K562 (cell line): ENCODE data around the gene SMIM29. TPM values are rescaled to one million over a fixed set of nuclear protein-coding genes. Genes with fewer than 3 reads are reported as not detected.
A peak's percentile ranks its signal among the peaks of the same experiment; 100 is the strongest.

ENCODE experiments used
- ATAC-seq: fragments of 200-7000 bp; cut with Tn5 transposase; 3 replicates; pipeline ENCODE4 v1.9.1; 2020; ENCODE audit warnings: moderate library complexity
- BruUV-seq: library from RNA; stranded (reverse); fragments of 400-500 nt; replicated peaks from 2 replicates; lab custom pipeline; 2021; lab: Mats Ljungman, UMichigan
- CTCF ChIA-PET: fragments of 300-600 bp; formaldehyde crosslinking; extraction: SDS; loops from one replicate; lab custom pipeline; 2021; ENCODE audit warnings: low intra/inter-chr PET ratio; lab: Yijun Ruan, JAX
- POLR2A ChIA-PET: fragments of 300-600, 350-650 bp; sonication (Branson Sonifier 250); formaldehyde crosslinking; extraction: SDS; loops from one replicate; lab custom pipeline; 2021; ENCODE audit warnings: antibody characterized with exemption, inconsistent platforms; lab: Yijun Ruan, JAX
- DNase-seq, 4 experiments: peaks; one replicate each; pipeline versions ENCODE4 v3.0.0 to v3.0.0-alpha.2; 2011 to 2018; ENCODE audit warnings: low spot score in 3 of 4, mixed read lengths in 3 of 4; ENCODE audit errors: extremely low read depth in 1 of 4
- FAIRE-seq: peaks from 2 replicates; lab custom pipeline; 2011; peaks lifted over from hg19 to GRCh38; lab: Jason Lieb, UNC
- H2AFZ ChIP-seq: 2 replicates; pipeline ENCODE4 v1.6.0; 2011; ENCODE audit warnings: low read depth, low read length, control low read depth, inconsistent platforms
- H3K27ac ChIP-seq: fragments of 200-600 bp; 3 replicates; pipeline ENCODE4 v1.8.0; 2011; ENCODE audit warnings: low read depth, mild to moderate bottlenecking, control low read depth, inconsistent platforms, low read length, moderate library complexity, mixed read lengths; ENCODE audit errors: extremely low read depth
- H3K27me3 ChIP-seq, 2 experiments: fragments of 300-600 bp in 1 of 2; 2 replicates in 1 of 2; 3 replicates in 1 of 2; pipeline versions ENCODE4 v1.6.0 to v1.8.0; 2011; ENCODE audit warnings: inconsistent platforms in 2 of 2, low read length in 2 of 2, mild to moderate bottlenecking in 1 of 2, mixed read lengths in 1 of 2, moderate library complexity in 1 of 2; ENCODE audit not compliant: control insufficient read depth in 2 of 2, insufficient read depth in 2 of 2
- H3K36me3 ChIP-seq: fragments of 300-600 bp; 3 replicates; pipeline ENCODE4 v1.8.0; 2011; ENCODE audit warnings: mild to moderate bottlenecking, low read length, inconsistent platforms; ENCODE audit not compliant: control insufficient read depth, insufficient read depth
- H3K4me1 ChIP-seq, 2 experiments: fragments of 200-600 bp in 1 of 2; replicated peaks in 1 of 2; 2 replicates in 1 of 2; 3 replicates in 1 of 2; pipeline versions ENCODE4 v1.5.1 to v1.8.0; 2011; ENCODE audit warnings: inconsistent platforms in 2 of 2, low read length in 2 of 2, mild to moderate bottlenecking in 1 of 2, mixed read lengths in 1 of 2, moderate library complexity in 1 of 2; ENCODE audit not compliant: control insufficient read depth in 2 of 2, insufficient read depth in 2 of 2
- H3K4me2 ChIP-seq: 2 replicates; pipeline ENCODE4 v1.6.1; 2011; ENCODE audit warnings: low read length, control low read depth, inconsistent platforms, mixed read lengths; ENCODE audit not compliant: insufficient read depth
- H3K4me3 ChIP-seq: fragments of 200-600 bp; sonication (generic), shearing (Covaris generic); 2 replicates; pipeline ENCODE4 v1.5.1; 2016; ENCODE audit warnings: control low read depth, inconsistent platforms
- H3K79me2 ChIP-seq: fragments of 200-600 bp; 3 replicates; pipeline ENCODE4 v1.8.0; 2011; ENCODE audit warnings: low read length, inconsistent platforms; ENCODE audit not compliant: control insufficient read depth, insufficient read depth
- H3K9ac ChIP-seq, 2 experiments: 2 replicates each; pipeline versions ENCODE4 v1.6.0 to v1.6.1; 2011; ENCODE audit warnings: low read depth in 2 of 2, low read length in 2 of 2, control low read depth in 1 of 2, inconsistent platforms in 1 of 2, mild to moderate bottlenecking in 1 of 2, mixed read lengths in 1 of 2; ENCODE audit not compliant: insufficient read depth in 1 of 2
- H3K9me1 ChIP-seq: one replicate; pipeline ENCODE4 v1.6.0; 2011; ENCODE audit warnings: inconsistent platforms, mild to moderate bottlenecking, low read length, moderate library complexity; ENCODE audit not compliant: control insufficient read depth, insufficient read depth
- H3K9me3 ChIP-seq: replicated peaks from 2 replicates; pipeline ENCODE4 v1.5.1; 2011; ENCODE audit warnings: low read depth, low read length, inconsistent platforms; ENCODE audit not compliant: control insufficient read depth, insufficient read depth
- H4K20me1 ChIP-seq: replicated peaks from 2 replicates; pipeline ENCODE4 v1.6.1; 2011; ENCODE audit warnings: low read length, inconsistent platforms, mixed read lengths; ENCODE audit not compliant: control insufficient read depth, insufficient read depth
- BCOR ChIP-seq: fragments of 450-650 bp; IDR thresholded peaks from 2 replicates; pipeline ENCODE4 v1.6.1; 2016
- BRD4 ChIP-seq: fragments of 200-600 bp; sonication (generic); IDR thresholded peaks from 2 replicates; pipeline ENCODE4 v1.6.1; 2017; ENCODE audit warnings: inconsistent platforms
- C11orf30 ChIP-seq: fragments of 450-650 bp; IDR thresholded peaks from 2 replicates; pipeline ENCODE4 v1.6.1; 2016; ENCODE audit warnings: low read depth, mild to moderate bottlenecking
- CBFA2T3 ChIP-seq: fragments of 450-650 bp; IDR thresholded peaks from 2 replicates; pipeline ENCODE4 v1.6.1; 2017
- CBX3 ChIP-seq, 2 experiments: IDR thresholded peaks; 1 replicate in 1 of 2; 2 replicates in 1 of 2; pipeline ENCODE4 v1.6.1; 2012; ENCODE audit warnings: inconsistent platforms in 2 of 2, low read length in 2 of 2, borderline replicate concordance in 1 of 2, control low read depth in 1 of 2
- CREBBP ChIP-seq: IDR thresholded peaks from one replicate; pipeline ENCODE4 v1.6.1; 2012; ENCODE audit warnings: low read depth, mild to moderate bottlenecking, control low read depth, inconsistent platforms, low read length
- ETV6 ChIP-seq, 3 experiments: fragments of 150-350 bp in 1 of 3; sonication (generic) in 1 of 3; formaldehyde crosslinking in 1 of 3; IDR thresholded peaks; 2 replicates each; pipeline versions ENCODE4 v1.6.1 to v1.8.0; 2014 to 2022; ENCODE audit warnings: borderline replicate concordance in 2 of 3, low read depth in 2 of 3, antibody characterized with exemption in 1 of 3, low read length in 1 of 3, mild to moderate bottlenecking in 1 of 3, missing genetic modification reagents in 1 of 3
- FOXA1 ChIP-seq: fragments of 450-650 bp; IDR thresholded peaks from 2 replicates; pipeline ENCODE4 v1.6.1; 2016; ENCODE audit warnings: mild to moderate bottlenecking, borderline replicate concordance
- HNRNPUL1 ChIP-seq: fragments of 200-400 bp; formaldehyde crosslinking; IDR thresholded peaks from 2 replicates; pipeline ENCODE4 v1.6.1; 2017; ENCODE audit warnings: low read length
- MAFG ChIP-seq: fragments of 450-650 bp; conservative IDR thresholded peaks from 2 replicates; pipeline ENCODE4 v1.6.1; 2016; ENCODE audit warnings: missing genetic modification characterization, missing compliant biosample characterization
- NFE2 ChIP-seq: IDR thresholded peaks from 2 replicates; pipeline ENCODE4 v1.6.1; 2014; ENCODE audit warnings: antibody characterized with exemption, low read depth
- SIX5 ChIP-seq, 2 experiments: IDR thresholded peaks; 2 replicates each; pipeline ENCODE4 v1.6.1; 2011; ENCODE audit warnings: low read length in 2 of 2, borderline replicate concordance in 1 of 2, low read depth in 1 of 2, mild to moderate bottlenecking in 1 of 2, moderate library complexity in 1 of 2; ENCODE audit not compliant: insufficient read depth in 1 of 2
- SMAD4 ChIP-seq: fragments of 250-450 bp; sonication (Bioruptor Pico); conservative IDR thresholded peaks from 2 replicates; pipeline ENCODE4 v1.8.0; 2021; ENCODE audit warnings: inconsistent platforms, mild to moderate bottlenecking, moderate library complexity
- XRCC3 ChIP-seq: fragments of 450-650 bp; IDR thresholded peaks from 2 replicates; pipeline ENCODE4 v1.6.1; 2017; ENCODE audit warnings: mild to moderate bottlenecking, moderate library complexity
- ZFP36 ChIP-seq: fragments of 150-350 bp; IDR thresholded peaks from 2 replicates; pipeline ENCODE4 v1.6.1; 2018; ENCODE audit warnings: low read length, low read depth; ENCODE audit not compliant: partially characterized antibody
- ZNF143 ChIP-seq: sonication (generic); formaldehyde crosslinking; IDR thresholded peaks from 2 replicates; pipeline ENCODE4 v1.9.0; 2022; ENCODE audit warnings: mild to moderate bottlenecking, missing genetic modification reagents
- WGBS: fragments of 100-300 bp; shearing (Covaris generic); methylation state at CpG from one replicate; pipeline ENCODE4 v1.1.6; 2016; ENCODE audit warnings: low coverage, mixed read lengths; ENCODE audit not compliant: insufficient coverage; ENCODE audit errors: missing lambda C conversion rate; 5-methylcytosine and 5-hydroxymethylcytosine counted together
- in situ Hi-C: fragments of 300-500 bp; cut with MboI; formaldehyde crosslinking; loops from 4 replicates; pipeline ENCODE4 v1.15.0; 2018; ENCODE audit warnings: inconsistent platforms, mixed read lengths
- intact Hi-C: fragments of 100-400 bp; cut with micrococcal nuclease; formaldehyde crosslinking; loops from 2 replicates; pipeline ENCODE4 v1.14.2; 2022
- polyA plus RNA-seq, 8 experiments: library from polyadenylated mRNA; depleted of rRNA in 4 of 8; stranded (reverse) in 5 of 8; unstranded in 3 of 8; fragments of >200 nt; fragmentation: Nextera tagmentation in 2 of 8; fragmentation: Illumina TruSeq in 1 of 8; extraction: Ambion mirVana in 2 of 8; extraction: Trizol in 1 of 8; gene quantifications; 2 replicates each; pipeline versions ENCODE4 v1.2.1 to v1.2.3, GENCODE V29; 2011 to 2014; ENCODE audit warnings: inconsistent platforms in 1 of 8, missing spikeins in 1 of 8
- total RNA-seq, 7 experiments: library from RNA; depleted of rRNA in 6 of 7; stranded (reverse); fragments of >200 nt in 6 of 7; fragmentation: Illumina TruSeq in 2 of 7; extraction: Trizol in 2 of 7; gene quantifications; 2 replicates each; pipeline versions ENCODE4 v1.2.1 to v1.2.3, GENCODE V29; 2011 to 2021; ENCODE audit warnings: low replicate concordance in 1 of 7
- TF ChIP-seq, protein P1 (sequence below): sonication (generic); formaldehyde crosslinking; IDR thresholded peaks from 2 replicates; pipeline ENCODE4 v1.8.1; 2023; ENCODE audit warnings: mild to moderate bottlenecking, missing genetic modification reagents
- TF ChIP-seq, protein P2 (sequence below): fragments of 450-650 bp; formaldehyde crosslinking; IDR thresholded peaks from 2 replicates; pipeline ENCODE4 v1.4.0; 2020; ENCODE audit warnings: mild to moderate bottlenecking, moderate library complexity
- TF ChIP-seq, protein P3 (sequence below): fragments of 450-650 bp; IDR thresholded peaks from 2 replicates; pipeline ENCODE4 v1.6.1; 2018; ENCODE audit warnings: mild to moderate bottlenecking, low read depth; ENCODE audit not compliant: partially characterized antibody

The SMIM29 gene
- total and polyA plus RNA-seq, 9 of the 15 experiments (the other 6 are each of a cell fraction or from before 2014, with no cell fraction given): 6.5 to 36.7 (median 20.9) TPM

DNA sequence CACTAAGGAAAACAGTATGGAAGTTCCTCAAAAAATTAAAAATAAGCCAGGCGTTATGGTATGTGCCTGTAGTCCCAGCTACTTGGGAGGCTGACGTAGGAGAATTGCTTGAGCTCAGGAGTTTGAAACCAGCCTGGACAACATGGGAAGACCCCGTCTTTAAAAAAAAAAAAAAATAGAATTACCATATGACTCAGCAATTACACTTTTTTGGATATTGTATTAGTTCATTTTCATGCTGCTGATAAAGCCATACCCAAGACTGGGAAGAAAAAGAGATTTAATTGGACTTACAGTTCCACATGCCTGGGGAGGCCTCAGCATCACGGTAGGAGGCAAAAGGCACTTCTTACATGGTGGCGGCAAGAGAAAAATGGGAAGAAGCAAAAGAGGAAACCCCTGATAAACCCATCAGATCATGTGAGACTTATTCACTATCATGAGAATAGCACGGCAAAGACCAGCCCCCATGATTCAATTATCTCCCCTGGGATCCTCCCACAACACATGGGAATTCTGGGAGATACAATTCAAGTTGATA lies 10.8 kb upstream of the SMIM29 start:
- ATAC-seq (no peak), FAIRE-seq (no peak), DNase-seq (no peak)
- H3K27ac ChIP-seq: no peak overlapping the region
- no TSS peak for BruUV-seq
- in situ Hi-C loops (no loop called here), intact Hi-C loops (no loop called here)
- WGBS: 82% methylated on average over 6 of the region's 6 CpGs
- no peak overlapping the region for H3K9ac ChIP-seq
- H3K4me2 ChIP-seq: no peak overlapping the region
- H3K9me1 ChIP-seq: no peaks in the 10 kb centered on the region
- no peaks in the 10 kb centered on the region; a peak in 1 of 5 replicates for H3K4me1 ChIP-seq
- no peaks in the 10 kb centered on the region for H3K27me3 ChIP-seq
- no peaks in the 10 kb centered on the region for H3K79me2 ChIP-seq
- peaks cover 12% of the 10 kb centered on the region for H3K9me3 ChIP-seq
- ChIA-PET POLR2A (no interaction called here), CTCF (no interaction called here)
- H2AFZ ChIP-seq: no peak overlapping the region
- H4K20me1 ChIP-seq: no peaks in the 10 kb centered on the region
- H3K36me3 ChIP-seq: no peaks in the 10 kb centered on the region
- no peak overlapping the region for H3K4me3 ChIP-seq
- TF ChIP-seq CBX3 (IDR thresholded peaks at IDR 0.05; ENCODE audit: borderline replicate concordance in 1 of 2, low read length in 2 of 2) (peak in 1 of 2 experiments; percentile 92; a peak in 1 of 3 replicates), BRD4 (no peak), ZFP36 (peak; percentile 92), ZNF143 (CRISPR knock-in tag) (no peak), SIX5 (IDR thresholded peaks at IDR 0.05; ENCODE audit: borderline replicate concordance in 1 of 2, insufficient read depth in 1 of 2, low read depth in 1 of 2, low read length in 2 of 2) (no peak), HNRNPUL1 (no peak), BCOR (no peak), MAFG (tag) (peak; percentile 75), NFE2 (peak; percentile 67), SMAD4 (CRISPR knock-in tag) (no peak), FOXA1 (no peak), CREBBP (no peak), C11orf30 (peak; percentile 56), ETV6 (IDR thresholded peaks at IDR 0.05; ENCODE audit: borderline replicate concordance in 1 of 2, low read depth in 2 of 2, low read length in 1 of 2) (no peak), ETV6 (CRISPR knock-in tag; IDR thresholded peaks at IDR 0.05; ENCODE audit: borderline replicate concordance) (no peak), XRCC3 (0 out of 2 replicates have a peak, but pooled peaks have one; percentile 40), CBFA2T3 (no peak)
- TF ChIP-seq, protein P1, sequence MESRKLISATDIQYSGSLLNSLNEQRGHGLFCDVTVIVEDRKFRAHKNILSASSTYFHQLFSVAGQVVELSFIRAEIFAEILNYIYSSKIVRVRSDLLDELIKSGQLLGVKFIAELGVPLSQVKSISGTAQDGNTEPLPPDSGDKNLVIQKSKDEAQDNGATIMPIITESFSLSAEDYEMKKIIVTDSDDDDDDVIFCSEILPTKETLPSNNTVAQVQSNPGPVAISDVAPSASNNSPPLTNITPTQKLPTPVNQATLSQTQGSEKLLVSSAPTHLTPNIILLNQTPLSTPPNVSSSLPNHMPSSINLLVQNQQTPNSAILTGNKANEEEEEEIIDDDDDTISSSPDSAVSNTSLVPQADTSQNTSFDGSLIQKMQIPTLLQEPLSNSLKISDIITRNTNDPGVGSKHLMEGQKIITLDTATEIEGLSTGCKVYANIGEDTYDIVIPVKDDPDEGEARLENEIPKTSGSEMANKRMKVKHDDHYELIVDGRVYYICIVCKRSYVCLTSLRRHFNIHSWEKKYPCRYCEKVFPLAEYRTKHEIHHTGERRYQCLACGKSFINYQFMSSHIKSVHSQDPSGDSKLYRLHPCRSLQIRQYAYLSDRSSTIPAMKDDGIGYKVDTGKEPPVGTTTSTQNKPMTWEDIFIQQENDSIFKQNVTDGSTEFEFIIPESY (CRISPR knock-in tag): peak; percentile 75
- TF ChIP-seq, protein P2, sequence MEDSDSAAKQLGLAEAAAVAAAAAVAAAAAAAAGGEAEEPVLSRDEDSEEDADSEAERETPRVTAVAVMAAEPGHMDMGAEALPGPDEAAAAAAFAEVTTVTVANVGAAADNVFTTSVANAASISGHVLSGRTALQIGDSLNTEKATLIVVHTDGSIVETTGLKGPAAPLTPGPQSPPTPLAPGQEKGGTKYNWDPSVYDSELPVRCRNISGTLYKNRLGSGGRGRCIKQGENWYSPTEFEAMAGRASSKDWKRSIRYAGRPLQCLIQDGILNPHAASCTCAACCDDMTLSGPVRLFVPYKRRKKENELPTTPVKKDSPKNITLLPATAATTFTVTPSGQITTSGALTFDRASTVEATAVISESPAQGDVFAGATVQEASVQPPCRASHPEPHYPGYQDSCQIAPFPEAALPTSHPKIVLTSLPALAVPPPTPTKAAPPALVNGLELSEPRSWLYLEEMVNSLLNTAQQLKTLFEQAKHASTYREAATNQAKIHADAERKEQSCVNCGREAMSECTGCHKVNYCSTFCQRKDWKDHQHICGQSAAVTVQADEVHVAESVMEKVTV (CRISPR knock-in tag): no peak
- TF ChIP-seq, protein P3, sequence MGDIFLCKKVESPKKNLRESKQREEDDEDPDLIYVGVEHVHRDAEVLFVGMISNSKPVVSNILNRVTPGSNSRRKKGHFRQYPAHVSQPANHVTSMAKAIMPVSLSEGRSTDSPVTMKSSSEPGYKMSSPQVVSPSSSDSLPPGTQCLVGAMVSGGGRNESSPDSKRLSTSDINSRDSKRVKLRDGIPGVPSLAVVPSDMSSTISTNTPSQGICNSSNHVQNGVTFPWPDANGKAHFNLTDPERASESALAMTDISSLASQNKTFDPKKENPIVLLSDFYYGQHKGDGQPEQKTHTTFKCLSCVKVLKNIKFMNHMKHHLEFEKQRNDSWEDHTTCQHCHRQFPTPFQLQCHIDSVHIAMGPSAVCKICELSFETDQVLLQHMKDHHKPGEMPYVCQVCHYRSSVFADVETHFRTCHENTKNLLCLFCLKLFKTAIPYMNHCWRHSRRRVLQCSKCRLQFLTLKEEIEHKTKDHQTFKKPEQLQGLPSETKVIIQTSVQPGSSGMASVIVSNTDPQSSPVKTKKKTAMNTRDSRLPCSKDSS: peak; percentile 28
